KMS-11 (cell line): ENCODE data around the gene VAV2.

Experiments used
- H2AFZ ChIP-seq: fragments of 200-600 bp; sonication (generic); 2 replicates; pipeline ENCODE4 v1.6.1; 2016; ENCODE audit warnings: antibody characterized with exemption, mixed run types, low read depth
- H3K27ac ChIP-seq: fragments of 200-600 bp; sonication (generic); 2 replicates; pipeline ENCODE4 v1.6.1; 2016; ENCODE audit warnings: mild to moderate bottlenecking, mixed run types
- H3K27me3 ChIP-seq: fragments of 200-600 bp; sonication (generic); 2 replicates; pipeline ENCODE4 v1.6.1; 2017; ENCODE audit warnings: mild to moderate bottlenecking, low read depth, mixed run types, moderate library complexity; ENCODE audit not compliant: insufficient read depth
- H3K36me3 ChIP-seq: fragments of 200-600 bp; sonication (generic); 2 replicates; pipeline ENCODE4 v1.6.1; 2017; ENCODE audit warnings: mild to moderate bottlenecking, mixed run types; ENCODE audit not compliant: insufficient read depth
- H3K4me1 ChIP-seq: fragments of 200-600 bp; sonication (generic); 2 replicates; pipeline ENCODE4 v1.6.1; 2016; ENCODE audit warnings: mild to moderate bottlenecking, low read depth, mixed run types; ENCODE audit not compliant: poor library complexity, severe bottlenecking
- H3K4me2 ChIP-seq: fragments of 200-600 bp; sonication (generic); 2 replicates; pipeline ENCODE4 v1.7.0; 2016; ENCODE audit warnings: mild to moderate bottlenecking, mixed run types
- H3K4me3 ChIP-seq: fragments of 200-600 bp; sonication (generic); IDR thresholded peaks from 2 replicates; pipeline ENCODE4 v1.6.1; 2017; ENCODE audit warnings: low read depth, low read length, mixed read lengths; ENCODE audit not compliant: insufficient read depth
- H3K79me2 ChIP-seq: fragments of 200-600 bp; sonication (generic); 2 replicates; pipeline ENCODE4 v1.6.1; 2016; ENCODE audit warnings: low read depth, mixed run types; ENCODE audit not compliant: insufficient read depth
- H3K9ac ChIP-seq: fragments of 200-600 bp; sonication (generic); 2 replicates; pipeline ENCODE4 v1.6.1; 2016; ENCODE audit warnings: mild to moderate bottlenecking, mixed run types
- H4K20me1 ChIP-seq: fragments of 200-600 bp; sonication (generic); 2 replicates; pipeline ENCODE4 v1.6.1; 2016; ENCODE audit warnings: mild to moderate bottlenecking, mixed run types; ENCODE audit not compliant: insufficient read depth
- TF ChIP-seq, protein P1 (sequence below): fragments of 200-600 bp; sonication (generic); conservative IDR thresholded peaks from 2 replicates; pipeline ENCODE4 v1.6.1; 2017; ENCODE audit warnings: low read depth, mild to moderate bottlenecking, antibody characterized with exemption, low read length, moderate library complexity, mixed read lengths

Gene VAV2, protein sequence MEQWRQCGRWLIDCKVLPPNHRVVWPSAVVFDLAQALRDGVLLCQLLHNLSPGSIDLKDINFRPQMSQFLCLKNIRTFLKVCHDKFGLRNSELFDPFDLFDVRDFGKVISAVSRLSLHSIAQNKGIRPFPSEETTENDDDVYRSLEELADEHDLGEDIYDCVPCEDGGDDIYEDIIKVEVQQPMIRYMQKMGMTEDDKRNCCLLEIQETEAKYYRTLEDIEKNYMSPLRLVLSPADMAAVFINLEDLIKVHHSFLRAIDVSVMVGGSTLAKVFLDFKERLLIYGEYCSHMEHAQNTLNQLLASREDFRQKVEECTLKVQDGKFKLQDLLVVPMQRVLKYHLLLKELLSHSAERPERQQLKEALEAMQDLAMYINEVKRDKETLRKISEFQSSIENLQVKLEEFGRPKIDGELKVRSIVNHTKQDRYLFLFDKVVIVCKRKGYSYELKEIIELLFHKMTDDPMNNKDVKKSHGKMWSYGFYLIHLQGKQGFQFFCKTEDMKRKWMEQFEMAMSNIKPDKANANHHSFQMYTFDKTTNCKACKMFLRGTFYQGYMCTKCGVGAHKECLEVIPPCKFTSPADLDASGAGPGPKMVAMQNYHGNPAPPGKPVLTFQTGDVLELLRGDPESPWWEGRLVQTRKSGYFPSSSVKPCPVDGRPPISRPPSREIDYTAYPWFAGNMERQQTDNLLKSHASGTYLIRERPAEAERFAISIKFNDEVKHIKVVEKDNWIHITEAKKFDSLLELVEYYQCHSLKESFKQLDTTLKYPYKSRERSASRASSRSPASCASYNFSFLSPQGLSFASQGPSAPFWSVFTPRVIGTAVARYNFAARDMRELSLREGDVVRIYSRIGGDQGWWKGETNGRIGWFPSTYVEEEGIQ

DNA sequence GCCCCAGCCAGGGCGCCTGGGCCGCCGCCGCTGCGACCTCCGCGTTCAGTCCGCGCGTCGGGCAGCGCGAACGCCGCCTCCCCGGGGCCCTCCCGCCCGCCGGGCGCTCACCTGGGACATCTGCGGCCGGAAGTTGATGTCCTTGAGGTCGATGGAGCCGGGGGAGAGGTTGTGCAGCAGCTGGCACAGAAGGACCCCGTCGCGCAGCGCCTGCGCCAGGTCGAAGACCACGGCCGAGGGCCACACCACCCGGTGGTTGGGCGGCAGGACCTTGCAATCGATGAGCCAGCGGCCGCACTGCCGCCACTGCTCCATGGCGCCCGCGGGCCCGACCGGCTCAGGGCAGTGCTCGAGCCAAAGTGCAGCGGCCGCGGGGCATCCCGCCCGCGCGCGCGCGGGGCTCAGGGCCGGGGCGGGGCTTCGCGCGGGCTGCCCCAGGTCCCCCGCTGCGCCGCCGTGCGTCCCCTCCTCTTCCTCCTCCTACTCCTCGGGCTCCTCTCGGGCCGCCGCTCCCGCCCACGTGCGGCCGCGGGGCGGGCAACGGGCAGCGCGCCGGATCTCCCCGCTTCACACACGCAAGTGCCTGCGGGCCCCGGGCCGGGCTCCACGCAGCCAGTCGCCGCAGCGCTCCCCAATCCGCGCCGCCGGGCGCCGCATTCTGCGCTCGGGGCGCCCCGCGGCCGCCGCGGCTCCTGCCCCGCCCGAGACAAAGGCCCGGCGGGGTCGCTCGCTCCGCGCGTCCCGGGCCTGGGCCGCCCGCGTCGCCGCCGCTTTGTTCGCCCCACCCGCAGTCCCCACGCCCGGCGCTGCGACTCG lies at the start of gene VAV2:
TSS of gene VAV2 (minus strand) at position 361 of the 816 bp plus-strand sequence. CDS start at position 315, 46 bp downstream.
- Histone ChIP-seq H2AFZ (peak within 1 kb of the TSS; percentile 94), H3K79me2 (no peaks in the 10 kb centered on the region), H3K4me3 (peak within 1 kb of the TSS; percentile 27), H3K27me3 (peaks cover 17% of the 10 kb centered on the region; the same call in 1 of the 2 replicates), H3K4me1 (peaks cover 10% of the 10 kb centered on the region), H4K20me1 (no peaks in the 10 kb centered on the region), H3K36me3 (no peaks in the 10 kb centered on the region), H3K4me2 (peak within 1 kb of the TSS; percentile 93), H3K9ac (peak within 1 kb of the TSS; percentile 60), H3K27ac (no peak within 1 kb of the TSS)
- TF ChIP-seq, protein P1, sequence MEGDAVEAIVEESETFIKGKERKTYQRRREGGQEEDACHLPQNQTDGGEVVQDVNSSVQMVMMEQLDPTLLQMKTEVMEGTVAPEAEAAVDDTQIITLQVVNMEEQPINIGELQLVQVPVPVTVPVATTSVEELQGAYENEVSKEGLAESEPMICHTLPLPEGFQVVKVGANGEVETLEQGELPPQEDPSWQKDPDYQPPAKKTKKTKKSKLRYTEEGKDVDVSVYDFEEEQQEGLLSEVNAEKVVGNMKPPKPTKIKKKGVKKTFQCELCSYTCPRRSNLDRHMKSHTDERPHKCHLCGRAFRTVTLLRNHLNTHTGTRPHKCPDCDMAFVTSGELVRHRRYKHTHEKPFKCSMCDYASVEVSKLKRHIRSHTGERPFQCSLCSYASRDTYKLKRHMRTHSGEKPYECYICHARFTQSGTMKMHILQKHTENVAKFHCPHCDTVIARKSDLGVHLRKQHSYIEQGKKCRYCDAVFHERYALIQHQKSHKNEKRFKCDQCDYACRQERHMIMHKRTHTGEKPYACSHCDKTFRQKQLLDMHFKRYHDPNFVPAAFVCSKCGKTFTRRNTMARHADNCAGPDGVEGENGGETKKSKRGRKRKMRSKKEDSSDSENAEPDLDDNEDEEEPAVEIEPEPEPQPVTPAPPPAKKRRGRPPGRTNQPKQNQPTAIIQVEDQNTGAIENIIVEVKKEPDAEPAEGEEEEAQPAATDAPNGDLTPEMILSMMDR, result no peak

DNA sequence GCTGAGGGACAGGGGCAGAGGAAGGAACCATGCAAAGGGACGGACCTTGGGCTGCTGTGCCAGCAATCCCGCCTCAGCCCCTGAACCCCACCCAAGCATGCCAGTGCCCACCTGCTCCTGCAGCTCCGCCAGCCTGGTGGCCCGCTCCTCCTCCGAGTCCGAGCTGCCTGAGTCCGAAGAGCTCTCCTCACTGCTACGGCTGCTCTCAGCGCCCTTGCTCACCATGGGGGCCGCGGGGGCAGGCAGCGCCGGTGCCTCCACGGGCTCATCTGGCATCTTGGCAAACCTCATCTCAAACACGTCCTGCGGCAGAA lies 49.5 kb upstream of the VAV2 start:
- Histone ChIP-seq H4K20me1 (no peaks in the 10 kb centered on the region), H3K27me3 (no peaks in the 10 kb centered on the region), H2AFZ (no peak overlapping the region), H3K4me1 (no peaks in the 10 kb centered on the region), H3K4me2 (no peak overlapping the region), H3K9ac (no peak overlapping the region), H3K36me3 (no peaks in the 10 kb centered on the region), H3K79me2 (no peaks in the 10 kb centered on the region), H3K27ac (no peak overlapping the region), H3K4me3 (no peak overlapping the region)
- TF ChIP-seq, protein P1, result no peak

GRCh38 chr9:134040781-134041648 lies 48.9 kb upstream of the VAV2 start:
- H3K27ac ChIP-seq, result no peak overlapping the region
- H3K36me3 ChIP-seq, result no peaks in the 10 kb centered on the region
- TF ChIP-seq, protein P1, result no peak

More at GRCh38 chr9:134040781-134041648, 48.9 kb upstream of the VAV2 start:
- Histone ChIP-seq H3K4me2 (no peak overlapping the region), H2AFZ (no peak overlapping the region), H3K4me3 (no peak overlapping the region), H4K20me1 (no peaks in the 10 kb centered on the region), H3K9ac (no peak overlapping the region), H3K4me1 (no peaks in the 10 kb centered on the region), H3K79me2 (no peaks in the 10 kb centered on the region), H3K27me3 (no peaks in the 10 kb centered on the region)
